Dedifferentiated amniotic fluid mesenchymal stem cell (primary cell): ENCODE results near the gene PIP4K2C.
"Not testable (repeated sequence)": the region's sequence is repeated elsewhere in the genome, so short reads cannot be mapped to it uniquely, and the experiment has no call there.

Source experiments
- DNase-seq: peaks from one replicate; pipeline ENCODE4 v3.0.0-alpha.2; 2016; ENCODE audit errors: extremely low spot score

Gene PIP4K2C

GRCh38 chr12:57585156-57585555 lies 5.8 kb upstream of the PIP4K2C start:
- no peak for DNase-seq

DNA sequence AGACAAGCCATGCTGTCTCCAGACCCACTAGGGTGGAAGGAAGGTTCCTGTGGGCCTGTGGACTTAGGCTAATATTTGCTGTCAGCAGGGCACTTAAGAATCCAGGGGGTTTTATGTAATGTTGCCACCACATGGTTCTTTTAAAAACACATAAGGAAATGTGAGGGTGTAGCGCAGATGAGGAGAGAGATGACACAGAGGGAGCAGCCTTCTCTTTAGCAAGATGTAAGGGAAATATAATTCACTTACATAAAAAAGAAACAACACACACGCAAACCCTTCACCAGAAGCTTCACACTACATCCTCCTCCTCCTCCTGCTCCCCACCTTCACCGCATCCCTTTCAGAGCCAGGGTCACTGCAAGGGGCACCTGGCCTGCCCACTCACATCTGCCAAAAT lies 4.9 kb upstream of the PIP4K2C start:
- DNase-seq: no peak

GRCh38 chr12:57586832-57587429 lies 4.1 kb upstream of the PIP4K2C start:
- no peak for DNase-seq

DNA sequence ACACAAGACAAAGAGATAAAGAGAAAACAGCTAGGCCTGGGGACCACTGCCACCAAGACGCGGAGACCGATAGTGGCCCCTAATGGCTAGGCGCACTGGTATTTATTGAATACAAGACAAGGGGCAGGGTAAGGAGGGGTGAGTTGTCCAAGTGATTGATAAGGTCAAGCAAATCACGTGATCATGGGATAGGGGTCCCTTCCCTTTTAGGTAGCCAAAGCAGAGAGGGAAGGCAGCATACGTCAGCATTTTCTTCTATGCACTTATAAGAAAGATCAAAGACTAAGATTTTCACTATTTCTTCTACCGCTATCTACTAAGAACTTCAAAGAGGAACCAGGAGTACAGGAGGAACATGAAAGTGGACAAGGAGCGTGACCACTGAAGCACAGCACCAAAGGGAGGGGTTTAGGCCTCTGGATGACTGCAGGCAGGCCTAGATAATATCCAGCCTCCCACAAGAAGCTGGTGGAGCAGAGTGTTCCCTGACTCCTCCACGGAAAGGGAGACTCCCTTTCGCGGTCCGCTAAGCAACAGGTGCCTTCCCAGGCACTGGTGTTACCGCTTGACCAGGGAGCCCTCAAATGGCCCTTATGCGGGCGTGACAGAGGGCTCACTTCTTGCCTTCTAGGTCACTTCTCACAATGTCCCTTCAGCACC lies 1.9 kb upstream of the PIP4K2C start:
- DNase-seq: not testable (repeated sequence)

GRCh38 chr12:57590479-57590863 lies 521 bp upstream of the PIP4K2C start:
- DNase-seq: no peak

DNA sequence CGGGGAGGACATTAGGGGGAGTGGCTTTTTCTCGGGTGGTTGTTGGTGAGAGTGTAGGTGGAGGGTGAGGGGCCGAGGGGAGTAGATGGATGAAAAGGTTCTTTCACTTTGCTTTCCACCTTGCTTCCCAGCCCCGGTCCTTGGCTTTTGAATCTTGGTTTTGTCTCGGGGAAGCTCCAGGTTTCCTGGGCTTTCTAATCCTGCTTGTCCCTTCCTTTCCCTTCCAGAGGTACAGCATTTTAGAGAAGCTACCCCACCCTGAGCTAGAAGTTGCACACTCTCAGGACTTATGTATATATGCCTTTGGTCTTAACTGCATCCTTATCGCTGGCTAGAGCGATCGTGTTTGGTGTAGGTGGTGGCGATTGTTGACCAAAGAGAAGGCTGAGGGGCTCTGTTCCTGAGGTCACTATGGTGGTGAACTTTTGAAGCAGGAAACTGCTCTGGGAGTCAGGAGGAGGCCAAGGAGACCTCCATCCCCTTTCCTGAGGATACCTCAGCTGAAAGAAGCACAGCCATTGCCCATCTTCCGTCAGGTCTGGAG lies 862 bp downstream of the PIP4K2C start:
- no peak for DNase-seq

DNA sequence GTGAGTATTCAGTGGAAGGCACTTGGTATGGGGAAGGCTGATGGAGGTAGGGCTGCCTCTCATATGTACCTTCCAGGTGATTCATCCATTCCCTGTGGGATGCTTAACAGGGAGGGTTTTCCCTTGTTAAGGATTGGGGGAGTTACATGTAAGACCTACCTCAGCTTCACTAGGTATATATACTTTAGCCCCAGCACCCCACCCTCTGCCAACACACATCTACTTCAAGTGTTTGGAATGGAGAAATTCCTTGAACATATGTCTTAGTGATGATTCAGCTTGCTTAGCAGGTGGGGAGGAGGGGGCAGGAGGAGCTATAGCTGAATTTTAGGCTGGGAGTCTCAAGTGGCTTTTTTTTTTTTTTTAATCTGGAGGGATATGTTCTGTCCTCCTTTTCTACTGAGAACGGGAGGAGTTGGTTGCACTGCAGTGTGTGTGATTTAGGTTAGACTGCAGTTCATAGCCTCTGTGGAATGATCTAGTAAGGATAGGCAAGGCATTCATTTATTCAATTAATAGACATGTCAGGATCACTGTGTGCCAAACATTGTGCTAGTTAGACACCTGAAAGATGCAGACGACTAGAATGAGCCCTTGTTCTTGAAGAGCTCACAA lies 1.7 kb downstream of the PIP4K2C start:
- no peak for DNase-seq

GRCh38 chr12:57593187-57593586 lies 2.2 kb downstream of the PIP4K2C start:
- no peak for DNase-seq

DNA sequence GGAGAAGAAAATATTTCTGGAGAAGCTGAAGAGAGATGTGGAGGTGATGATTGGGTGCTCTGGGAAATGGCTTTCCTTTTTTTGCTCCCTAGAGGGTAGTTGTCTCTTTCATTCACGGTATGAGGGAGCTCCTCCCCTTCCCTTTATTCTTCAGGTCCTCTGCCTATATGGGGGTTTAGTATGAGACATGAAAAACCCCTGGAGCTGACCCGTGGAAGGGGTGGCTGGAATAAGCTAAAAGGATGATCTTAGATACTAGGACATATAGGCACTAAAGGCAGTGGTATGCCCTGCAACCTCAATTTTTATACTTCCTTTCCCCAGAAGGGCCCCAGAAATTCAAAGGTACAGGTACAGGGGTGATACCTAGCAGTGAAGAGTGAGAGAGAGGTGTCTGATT lies 9.4 kb downstream of the PIP4K2C start:
- DNase-seq: no peak

DNA sequence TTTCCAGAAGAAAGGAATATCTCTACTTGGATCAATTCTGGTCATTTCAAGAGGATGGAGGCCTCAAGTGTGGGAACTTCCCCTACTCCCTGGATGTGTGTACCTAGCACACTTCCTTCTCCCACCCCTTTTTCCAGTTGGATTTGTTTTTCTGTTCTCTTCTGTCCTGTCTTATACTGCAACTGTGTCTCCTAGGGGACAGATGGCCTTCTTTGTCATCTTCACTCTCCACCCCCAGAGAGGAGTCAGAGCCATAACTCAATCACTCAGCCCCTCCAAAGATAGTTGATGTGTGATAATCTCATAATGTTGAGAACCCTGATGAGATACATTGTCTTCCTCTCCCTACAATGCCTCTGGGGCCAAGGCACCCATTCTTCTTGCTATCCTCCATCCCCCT lies 11.6 kb downstream of the PIP4K2C start:
- DNase-seq: no peak

- DNase-seq: no peak
Observed at GRCh38 chr12:57603324-57603723, 12.3 kb downstream of the PIP4K2C start.

GRCh38 chr12:57603815-57604453 lies 12.9 kb downstream of the PIP4K2C start:
- DNase-seq: peak; percentile 45

- DNase-seq: no peak
Observed at GRCh38 chr12:57604454-57604991, 13.5 kb downstream of the PIP4K2C start, which contains the start of gene DTX3. Gene DTX3 (plus strand): TSS chr12:57604824. CDS start chr12:57606518, 1,694 bp downstream.

DNA sequence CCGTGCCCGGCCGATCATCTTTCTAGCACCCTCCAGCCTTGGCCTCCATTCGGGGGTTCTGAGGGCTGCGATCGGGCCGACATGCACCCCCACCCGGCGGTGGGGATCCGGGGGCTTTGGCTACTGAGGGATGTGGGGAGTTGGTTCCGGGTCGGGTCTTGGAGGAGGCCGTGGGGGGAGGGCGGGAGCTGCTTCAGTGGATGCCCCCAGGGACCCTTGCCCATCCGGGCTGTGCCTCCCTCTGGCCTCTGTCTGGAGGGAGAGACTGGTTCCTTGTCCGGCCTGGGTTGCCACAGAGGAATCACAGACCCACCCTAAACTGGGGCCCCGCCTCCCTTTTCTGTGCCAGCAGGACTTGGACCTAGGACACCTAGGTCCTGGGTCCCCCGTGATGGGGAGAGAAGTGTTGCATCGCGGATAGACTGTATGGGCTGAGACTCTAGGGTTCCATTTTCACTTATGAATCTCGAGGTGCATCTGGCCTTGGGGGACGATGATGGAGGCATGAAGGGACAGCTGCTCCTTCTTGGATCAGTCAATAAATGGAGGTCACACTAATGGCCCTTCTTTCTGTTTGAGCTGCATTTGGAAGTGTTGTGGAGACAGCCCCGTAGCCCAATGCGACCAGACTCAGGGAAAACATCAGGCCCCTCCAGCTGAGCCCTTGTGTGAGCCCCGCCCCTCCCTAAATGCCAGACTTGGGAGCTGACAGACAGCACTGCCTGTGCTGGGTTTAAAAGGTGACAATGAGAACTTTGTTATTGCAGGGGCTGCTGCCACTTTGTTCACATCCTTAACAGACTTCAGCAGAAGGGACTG lies 14.2 kb downstream of the PIP4K2C start:
- no peak for DNase-seq

GRCh38 chr12:57605811-57606311 lies 14.9 kb downstream of the PIP4K2C start:
- DNase-seq: no peak

DNA sequence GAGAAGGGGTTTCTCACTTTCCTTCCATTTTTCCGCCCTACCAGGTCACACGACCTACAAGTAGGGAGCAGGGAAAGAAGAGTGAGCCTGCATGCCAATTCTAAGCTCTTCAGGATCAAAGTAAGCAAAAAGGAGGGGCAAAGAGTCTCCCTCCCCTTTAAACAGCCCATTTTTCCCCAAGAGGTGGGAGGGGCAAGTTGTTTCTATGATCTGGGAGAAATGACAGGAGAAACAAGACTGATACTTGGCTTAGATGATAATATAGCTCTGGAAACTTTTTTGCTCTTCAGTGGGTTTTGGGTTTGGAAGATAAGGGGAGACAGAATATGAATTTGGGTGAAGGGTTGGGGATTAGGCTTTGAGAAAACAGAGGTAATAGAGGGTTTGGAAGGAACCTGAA lies 15.4 kb downstream of the PIP4K2C start:
- no peak for DNase-seq

GRCh38 chr12:57606821-57607220 lies 15.8 kb downstream of the PIP4K2C start:
- no peak for DNase-seq

DNA sequence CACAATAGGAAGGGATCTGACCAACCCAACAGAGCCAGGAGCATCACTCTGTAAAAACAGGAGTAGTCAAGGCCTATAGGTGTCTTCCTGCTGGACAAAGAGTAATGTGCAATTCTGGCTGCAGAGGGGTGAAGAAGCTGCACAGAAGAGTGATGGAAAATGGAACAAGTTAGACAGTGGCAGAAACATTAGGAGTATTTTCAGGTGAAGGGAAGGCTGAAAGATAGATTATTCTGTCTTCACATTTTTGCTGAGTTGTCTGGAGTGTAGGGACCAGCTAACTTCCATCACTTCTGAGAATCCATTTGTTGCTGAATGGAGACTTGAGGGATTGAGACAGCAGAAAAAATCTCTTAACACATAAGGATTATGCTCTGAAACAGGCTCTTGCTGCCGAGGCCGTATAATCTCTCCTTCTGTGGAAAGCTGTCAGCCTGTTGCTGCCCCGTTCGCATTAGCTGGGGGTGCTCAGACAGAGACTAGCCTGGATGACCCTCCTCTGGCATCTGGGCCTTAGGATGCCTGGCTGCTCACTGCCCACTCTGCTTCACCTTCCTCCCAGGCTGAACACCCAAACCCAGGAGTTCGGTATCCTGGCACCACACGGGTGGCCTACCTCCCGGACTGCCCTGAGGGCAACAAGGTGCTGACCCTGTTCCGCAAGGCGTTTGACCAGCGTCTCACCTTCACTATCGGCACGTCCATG lies 17.1 kb downstream of the PIP4K2C start:
- DNase-seq: no peak

DNA sequence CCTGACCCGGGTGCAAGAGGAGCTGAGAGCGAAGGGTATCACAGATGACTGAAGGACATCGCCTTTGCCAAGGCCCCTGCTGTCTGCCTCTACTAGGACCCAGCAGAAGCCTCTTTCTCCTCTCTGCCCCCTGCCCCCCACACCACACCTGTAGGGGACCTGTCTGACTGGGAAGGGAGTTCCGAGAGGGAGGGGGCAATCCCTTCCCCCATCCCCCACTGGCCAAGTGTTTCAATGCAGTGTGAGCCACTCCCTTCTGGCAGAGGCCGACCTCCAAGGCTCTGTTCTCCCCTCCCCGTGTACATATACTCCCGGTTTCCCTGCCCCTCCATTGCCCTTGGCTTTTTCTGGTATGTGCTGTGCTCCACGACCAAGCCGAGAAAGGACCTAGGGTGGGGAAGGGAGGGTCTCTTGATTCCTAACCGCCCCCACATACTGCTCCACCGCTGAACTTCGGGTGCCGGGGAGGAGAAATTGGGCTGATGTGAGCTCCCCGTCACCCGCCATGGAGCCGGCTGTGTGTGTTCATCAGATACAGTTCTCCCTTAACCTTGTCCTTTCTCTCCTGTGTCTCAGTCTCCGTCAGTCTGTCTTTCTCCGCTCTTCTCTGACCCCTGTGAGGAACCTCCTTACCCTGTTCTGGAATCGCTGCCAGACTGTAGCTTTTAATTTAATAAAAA lies 18.2 kb downstream of the PIP4K2C start:
- no peak for DNase-seq
